BJ (cell line): ENCODE data around the gene ZNF148. TPM values are rescaled to one million over a fixed set of nuclear protein-coding genes. Genes with fewer than 3 reads are reported as not detected.

Source experiments
- CTCF ChIA-PET: fragments of 350-600 bp; formaldehyde crosslinking; extraction: SDS; loops from one replicate; lab custom pipeline; 2021; ENCODE audit warnings: antibody characterized with exemption, inconsistent platforms; lab: Yijun Ruan, JAX
- POLR2A ChIA-PET: fragments of 300-600 bp; sonication (Branson Sonifier 250); formaldehyde crosslinking; extraction: SDS; loops from one replicate; lab custom pipeline; 2021; ENCODE audit warnings: antibody characterized with exemption; lab: Charles Lee
- DNase-seq: peaks from one replicate; pipeline ENCODE4 v3.0.0-alpha.2; 2011; ENCODE audit warnings: low read depth
- H3K27me3 ChIP-seq: 2 replicates; pipeline ENCODE4 v1.6.0; 2011; ENCODE audit warnings: low read length; ENCODE audit not compliant: control insufficient read depth, insufficient read depth
- H3K36me3 ChIP-seq: 2 replicates; pipeline ENCODE4 v1.5.1; 2011; ENCODE audit warnings: low read length; ENCODE audit not compliant: control insufficient read depth, insufficient read depth
- H3K4me3 ChIP-seq: 2 replicates; pipeline ENCODE4 v1.5.1; 2011; ENCODE audit warnings: low read depth, mild to moderate bottlenecking, control low read depth, low read length
- CTCF ChIP-seq: IDR thresholded peaks from 2 replicates; pipeline ENCODE4 v1.5.1; 2011; ENCODE audit warnings: low read depth, mild to moderate bottlenecking, control low read depth, inconsistent platforms, low read length, moderate library complexity; ENCODE audit not compliant: insufficient read depth
- polyA plus RNA-seq: library from polyadenylated mRNA; depleted of rRNA; stranded (reverse); fragments of >200 nt; gene quantifications from 2 replicates; pipeline ENCODE4 v1.2.3, GENCODE V29; 2011

The ZNF148 gene
- polyA plus RNA-seq, 1 experiment, result 18.4 TPM

DNA sequence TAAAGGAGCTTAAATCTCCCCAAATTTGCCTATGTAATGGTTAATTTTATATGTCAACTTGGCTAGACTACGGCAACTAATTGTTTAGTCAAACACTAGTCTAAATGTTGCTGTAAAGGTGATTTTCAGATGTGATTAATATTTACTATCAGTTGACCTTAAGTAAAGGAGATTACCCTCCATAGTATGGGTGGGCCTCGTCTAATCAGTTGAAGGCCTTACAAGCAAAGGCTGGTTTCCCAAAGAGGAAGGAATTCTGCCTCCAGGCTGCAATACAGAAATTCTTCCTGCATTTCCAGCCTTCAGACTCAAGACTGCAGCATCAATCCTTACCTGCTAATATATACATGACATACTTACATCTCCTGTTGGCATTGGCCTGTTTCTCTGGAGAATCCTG lies 186.2 kb downstream of the ZNF148 start:
- no peak for DNase-seq
- Histone ChIP-seq H3K36me3 (no peaks in the 10 kb centered on the region), H3K27me3 (no peaks in the 10 kb centered on the region), H3K4me3 (no peak overlapping the region)
- ChIA-PET CTCF (interaction anchor here (1.1 kb wide), 1 partner anchor 24 kb away, joined by 3 read pairs; no protein-coding TSS in a partner anchor), POLR2A (no interaction called here)
- no peak for TF ChIP-seq CTCF

GRCh38 chr3:125187599-125187910 lies 187.6 kb downstream of the ZNF148 start:
- DNase-seq, result no peak
- CTCF ChIA-PET, result interaction anchor here (0.6 to 1.1 kb wide), 3 partner anchors 22 to 339 kb away, joined by 3 to 4 read pairs (median 3); no protein-coding TSS in a partner anchor
- POLR2A ChIA-PET, result no interaction called here
- no peaks in the 10 kb centered on the region for H3K36me3 ChIP-seq
- H3K27me3 ChIP-seq, result no peaks in the 10 kb centered on the region
- H3K4me3 ChIP-seq, result no peak overlapping the region
- TF ChIP-seq CTCF, result no peak

DNA sequence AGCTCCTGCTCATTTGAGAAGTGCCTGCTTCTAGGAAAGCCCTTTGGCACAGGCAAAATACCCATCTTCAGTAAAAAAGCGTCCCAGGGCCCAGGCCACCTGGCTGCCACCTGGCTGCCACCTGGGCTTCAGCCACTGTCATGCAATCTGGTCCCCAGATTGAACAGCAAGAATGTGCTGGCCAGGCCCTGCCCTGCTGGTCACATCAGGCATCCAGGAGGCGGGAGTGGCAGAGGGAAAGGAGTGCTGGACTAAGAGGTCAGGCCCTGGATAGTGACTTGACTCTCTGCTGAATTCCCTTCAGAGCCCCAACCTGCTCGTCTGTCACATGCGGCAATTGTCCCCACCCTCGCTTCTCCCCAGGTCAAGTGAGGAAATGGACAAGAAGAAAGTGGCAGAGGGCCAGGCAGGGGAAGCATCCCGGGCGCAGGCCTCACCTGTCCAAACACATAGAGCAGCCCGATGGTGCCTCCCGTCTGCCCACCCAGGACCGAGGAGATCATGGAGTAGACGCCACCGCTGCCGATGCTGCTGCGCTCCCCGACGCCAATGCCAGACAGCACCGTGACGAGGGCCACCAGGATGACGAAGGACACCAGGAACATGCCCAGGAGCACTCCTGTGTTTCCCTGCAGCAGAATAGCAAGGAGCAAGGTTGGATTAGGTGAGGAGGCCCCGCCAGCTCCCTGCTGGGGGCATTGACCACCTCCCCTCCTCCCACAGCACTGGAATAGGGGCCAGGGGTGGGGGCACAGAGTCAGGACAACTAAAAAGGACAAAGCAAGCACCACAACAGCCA lies 188.1 kb downstream of the ZNF148 start:
- DNase-seq, result no peak
- Histone ChIP-seq H3K36me3 (no peaks in the 10 kb centered on the region), H3K27me3 (no peaks in the 10 kb centered on the region), H3K4me3 (no peak overlapping the region)
- no peak for TF ChIP-seq CTCF
- CTCF ChIA-PET, result interaction anchor here (1.0 to 1.4 kb wide), 2 partner anchors 22 to 26 kb away, joined by 3 to 4 read pairs; no protein-coding TSS in a partner anchor
- POLR2A ChIA-PET, result no interaction called here

- Histone ChIP-seq H3K36me3 (no peaks in the 10 kb centered on the region), H3K4me3 (no peak overlapping the region), H3K27me3 (no peaks in the 10 kb centered on the region)
- DNase-seq, result no peak
- TF ChIP-seq CTCF, result no peak
- POLR2A ChIA-PET, result no interaction called here
- CTCF ChIA-PET, result interaction anchor here (1.0 to 1.4 kb wide), 2 partner anchors 21 to 25 kb away, joined by 3 to 4 read pairs; no protein-coding TSS in a partner anchor
Measured at GRCh38 chr3:125186261-125186787, 188.8 kb downstream of the ZNF148 start.

DNA sequence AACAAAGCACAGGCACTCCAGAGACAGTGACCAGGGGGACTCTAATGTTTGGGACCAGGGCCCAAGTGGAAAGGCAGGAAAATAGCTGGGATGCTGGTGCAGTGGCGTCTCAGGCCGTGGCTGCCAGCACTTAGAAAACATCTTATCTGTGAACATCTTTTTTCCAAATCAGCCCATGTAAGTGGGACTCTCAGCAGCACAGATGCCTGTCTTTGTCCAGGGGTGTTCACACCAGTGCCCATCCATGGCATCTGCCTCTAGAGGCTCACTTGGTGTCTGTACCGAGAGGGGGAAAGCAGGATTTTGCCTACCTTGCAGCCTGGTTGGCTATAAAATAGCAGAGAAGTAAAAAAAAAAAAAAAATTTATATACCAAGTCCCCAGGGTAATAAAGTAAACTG lies 189.3 kb downstream of the ZNF148 start:
- no peak for TF ChIP-seq CTCF
- Histone ChIP-seq H3K36me3 (no peaks in the 10 kb centered on the region), H3K27me3 (no peaks in the 10 kb centered on the region), H3K4me3 (no peak overlapping the region)
- ChIA-PET POLR2A (no interaction called here), CTCF (interaction anchor here (1.4 kb wide), 1 partner anchor 21 kb away, joined by 4 read pairs; no protein-coding TSS in a partner anchor)
- no peak for DNase-seq
